Activated CD4-positive, alpha-beta T cell treated with anti-CD3 and anti-CD28 coated beads for 24 hours (primary cell): ENCODE data around the gene SLC2A9.

ENCODE experiments used
- DNase-seq, 2 donors: peaks; one replicate each; pipeline ENCODE4 v3.0.0-alpha.2; 2020; ENCODE audit warnings: low read depth in 2 of 2

Gene SLC2A9

DNA sequence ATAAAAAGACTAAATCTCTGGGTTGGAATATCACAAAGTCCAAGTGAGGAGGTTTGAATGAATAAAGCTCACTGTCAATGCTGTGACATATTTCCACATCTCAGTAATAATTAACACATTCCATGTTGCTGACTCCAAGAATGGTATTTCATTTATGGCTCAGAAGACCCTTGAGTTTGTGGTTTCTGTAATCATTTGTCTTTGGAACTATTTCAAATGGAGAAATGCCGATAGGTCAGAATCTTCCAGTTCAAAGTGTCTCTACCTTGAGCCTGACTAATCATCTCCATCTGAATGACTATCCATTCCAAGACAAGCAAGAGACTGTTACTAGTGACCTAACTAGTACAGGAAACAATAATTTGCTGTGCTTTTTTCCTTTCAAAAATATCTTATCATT is 24.2 kb upstream of the SLC2A9 start:
- no peak for DNase-seq

DNA sequence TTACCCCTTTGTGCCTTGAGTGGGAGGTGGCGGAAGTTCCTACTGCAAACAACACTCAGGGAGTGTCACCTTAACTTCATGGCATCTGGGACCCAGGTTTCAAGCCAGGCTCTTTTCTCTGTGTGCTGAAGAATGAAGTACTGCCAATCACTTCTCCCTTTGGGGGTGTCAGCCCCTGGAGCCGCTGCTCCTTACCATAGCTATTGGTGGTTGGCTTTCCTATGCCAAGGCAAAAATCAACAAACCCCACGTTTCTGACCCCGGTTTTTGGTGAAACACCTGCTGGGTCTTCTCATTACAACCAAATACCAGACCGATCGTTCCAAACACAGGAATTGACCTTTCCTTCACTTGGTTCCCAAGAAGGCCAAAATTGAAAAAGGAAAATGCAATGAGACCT is 19.7 kb upstream of the SLC2A9 start:
- no peak for DNase-seq

DNA sequence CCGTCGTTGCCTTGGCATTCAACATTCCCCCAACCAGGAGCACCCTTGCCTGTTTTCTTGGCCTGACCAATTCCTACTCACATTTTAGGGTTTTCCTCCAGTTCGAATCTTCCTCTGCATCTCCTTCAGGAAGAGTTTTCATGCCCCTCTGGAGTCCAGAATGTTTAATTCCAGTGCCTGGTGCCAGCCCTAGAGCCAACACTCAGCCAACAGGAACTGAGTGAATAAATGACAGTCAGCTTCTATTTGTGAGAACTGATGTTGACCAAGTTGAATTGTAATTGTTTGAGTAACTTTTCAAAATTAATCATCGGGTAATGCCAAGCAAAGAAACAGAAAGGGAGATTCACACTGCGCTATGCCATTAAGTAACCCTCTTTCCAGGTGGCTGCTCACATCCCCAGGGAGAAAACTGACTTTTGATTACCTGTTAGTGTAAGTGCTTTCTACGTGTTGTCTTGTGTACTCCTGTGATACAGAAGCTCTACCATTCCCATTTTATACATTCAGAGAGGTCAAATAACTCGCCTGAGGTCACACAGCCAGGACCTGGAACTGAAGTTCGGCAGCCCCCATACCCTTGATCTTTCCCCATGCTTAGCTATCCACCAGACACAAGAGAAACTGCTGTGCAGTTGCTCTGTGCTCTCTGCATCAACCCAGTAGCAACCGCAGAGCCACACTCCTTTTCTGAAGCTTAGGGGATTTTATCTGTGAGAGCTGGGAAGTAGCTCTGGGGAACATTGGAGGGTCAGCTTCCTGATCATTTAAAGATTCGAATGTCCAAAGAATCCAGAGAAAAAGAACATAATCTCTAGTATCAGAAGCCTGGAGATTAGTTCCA is 19.0 kb upstream of the SLC2A9 start:
- no peak for DNase-seq

DNA sequence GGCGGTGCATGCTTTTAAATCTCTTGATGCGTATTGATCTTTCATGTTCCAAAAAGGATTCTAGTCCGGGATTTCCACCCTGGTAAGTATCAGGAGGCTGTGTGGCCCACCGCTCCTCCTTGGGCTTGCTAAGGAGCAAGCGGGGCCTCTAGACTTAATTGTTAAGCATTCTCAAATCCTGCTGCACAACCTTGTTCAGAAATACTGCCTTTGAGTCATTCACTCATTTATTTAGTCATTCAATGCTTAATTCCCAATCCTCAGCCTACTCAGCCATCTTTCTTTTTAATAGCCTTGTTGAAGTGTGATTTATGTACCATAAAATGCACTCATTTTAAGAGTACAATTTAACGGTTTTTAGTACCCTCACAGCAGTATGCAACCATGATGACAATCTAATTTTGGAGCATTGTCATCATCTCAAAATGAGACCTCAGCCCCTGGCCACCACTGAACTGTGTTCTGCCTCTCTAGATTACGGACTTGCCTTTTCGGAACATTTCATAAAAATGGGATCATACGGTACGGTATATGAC is 15.6 kb upstream of the SLC2A9 start:
- DNase-seq: no peak

DNA sequence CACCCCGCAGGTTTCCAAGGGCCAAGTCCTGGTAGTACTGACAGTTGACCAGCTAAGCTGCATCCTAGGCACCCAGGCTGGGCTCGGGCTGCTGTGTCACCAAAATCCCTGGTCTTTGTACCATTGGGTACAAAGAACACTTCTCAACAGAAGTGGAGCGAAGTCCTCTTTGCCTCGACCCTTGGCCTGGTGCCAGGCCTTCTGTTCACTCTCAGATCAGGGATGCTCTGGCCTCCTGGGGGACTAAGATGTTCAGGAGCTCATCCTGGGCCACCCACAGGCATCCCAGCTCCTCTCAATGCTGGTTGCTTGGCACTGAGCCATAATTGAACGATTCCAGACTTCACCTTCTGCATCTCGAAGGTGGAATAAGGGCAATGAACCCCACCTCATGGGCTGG is 13.8 kb upstream of the SLC2A9 start:
- no peak for DNase-seq

DNA sequence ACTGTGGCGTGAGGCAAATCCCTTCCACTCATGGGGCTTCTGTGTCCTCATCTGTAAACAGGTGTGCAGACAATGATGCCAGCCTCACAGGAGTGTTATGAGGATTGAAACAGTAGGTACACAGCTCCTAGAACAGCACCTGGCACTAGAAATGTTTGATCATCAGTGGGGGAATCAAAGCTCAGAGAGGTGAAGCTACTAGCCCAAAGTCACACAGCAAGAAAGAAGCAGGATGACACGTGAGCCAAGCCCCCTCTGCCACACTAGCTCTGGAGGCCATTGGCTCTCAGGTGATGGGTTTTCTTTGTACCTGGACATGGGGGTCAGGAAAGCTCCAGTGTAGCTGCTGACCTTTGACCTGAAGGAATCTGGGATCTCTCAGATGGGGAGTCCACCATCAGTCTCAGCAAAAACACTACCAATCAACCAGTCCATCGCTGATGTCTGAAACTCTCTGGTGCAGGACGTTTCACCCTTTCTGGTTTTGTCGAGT is 13.4 kb upstream of the SLC2A9 start:
- DNase-seq: no peak

DNA sequence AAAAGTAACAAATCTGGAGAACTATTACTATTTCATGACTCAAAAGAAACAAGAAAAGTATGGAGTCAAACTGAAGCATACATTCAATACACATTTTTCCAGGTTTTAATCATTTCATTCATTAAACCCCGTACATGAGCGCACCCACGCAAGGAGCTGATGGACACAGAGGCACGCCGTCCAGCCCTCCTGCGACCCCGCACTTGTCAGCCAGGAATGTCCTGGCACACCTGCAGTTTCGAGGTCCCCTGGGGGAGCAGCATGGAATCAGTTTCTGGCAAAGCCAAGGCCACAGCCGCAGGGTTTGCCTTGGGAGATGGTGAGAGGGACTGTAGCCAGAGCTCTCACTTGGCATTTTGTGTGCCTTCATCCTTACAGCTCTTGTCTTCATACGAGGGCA is 12.8 kb upstream of the SLC2A9 start:
- DNase-seq: no peak

DNA sequence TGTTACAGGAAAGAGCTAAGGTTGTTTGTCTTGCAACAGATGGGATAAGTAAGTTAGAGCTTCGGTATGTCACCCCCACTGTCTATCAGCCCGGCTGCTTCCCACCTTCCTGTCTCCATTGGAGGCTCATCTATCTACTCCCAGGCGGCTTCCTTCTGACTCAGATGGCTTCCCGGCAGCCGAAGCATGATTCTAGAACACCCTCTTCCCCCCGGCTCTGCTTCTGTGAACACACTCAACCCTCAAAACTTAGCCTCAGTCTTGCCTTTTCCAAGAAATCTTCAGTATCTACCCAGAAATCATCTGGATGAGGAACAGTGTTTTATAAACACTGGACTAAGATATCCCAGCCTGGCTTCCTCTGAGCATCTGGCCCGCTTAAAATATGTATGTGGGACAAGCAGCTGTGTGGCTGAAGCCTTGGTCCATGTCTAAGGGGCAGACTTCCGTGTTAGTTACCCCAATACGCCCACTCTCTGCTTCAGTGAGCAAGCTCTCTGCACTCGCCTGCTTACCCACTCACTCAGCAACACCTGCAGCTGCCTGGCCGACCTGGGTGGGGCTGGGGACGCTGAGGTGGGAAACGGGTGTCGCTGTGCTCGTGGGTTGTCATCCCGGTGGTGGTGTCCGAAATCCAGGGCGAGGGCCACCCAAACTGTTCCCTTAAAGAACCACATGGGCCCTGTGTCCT is 12.0 kb upstream of the SLC2A9 start:
- no peak for DNase-seq

DNA sequence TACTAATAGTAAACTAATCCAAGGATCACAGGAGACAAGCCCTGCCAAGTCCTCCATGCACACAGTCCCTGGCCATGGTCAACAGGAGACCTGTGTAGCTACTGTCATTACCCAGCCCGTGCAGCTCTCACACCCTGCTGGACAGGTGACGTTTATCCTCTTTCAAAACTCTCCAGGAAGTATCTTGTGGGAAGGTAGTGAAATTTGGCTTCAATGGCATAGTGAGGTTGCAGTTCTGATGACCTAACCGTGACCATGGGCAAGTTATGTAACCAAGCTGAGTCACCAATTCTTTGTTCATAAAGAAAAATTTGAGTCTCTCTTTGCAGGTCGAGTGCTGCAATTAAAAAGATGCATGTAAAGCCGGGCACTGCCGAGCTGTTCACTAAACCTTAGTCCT is 11.3 kb upstream of the SLC2A9 start:
- no peak for DNase-seq

GRCh38 chr4:10031668-10032590 is 10.6 kb upstream of the SLC2A9 start:
- no peak for DNase-seq

DNA sequence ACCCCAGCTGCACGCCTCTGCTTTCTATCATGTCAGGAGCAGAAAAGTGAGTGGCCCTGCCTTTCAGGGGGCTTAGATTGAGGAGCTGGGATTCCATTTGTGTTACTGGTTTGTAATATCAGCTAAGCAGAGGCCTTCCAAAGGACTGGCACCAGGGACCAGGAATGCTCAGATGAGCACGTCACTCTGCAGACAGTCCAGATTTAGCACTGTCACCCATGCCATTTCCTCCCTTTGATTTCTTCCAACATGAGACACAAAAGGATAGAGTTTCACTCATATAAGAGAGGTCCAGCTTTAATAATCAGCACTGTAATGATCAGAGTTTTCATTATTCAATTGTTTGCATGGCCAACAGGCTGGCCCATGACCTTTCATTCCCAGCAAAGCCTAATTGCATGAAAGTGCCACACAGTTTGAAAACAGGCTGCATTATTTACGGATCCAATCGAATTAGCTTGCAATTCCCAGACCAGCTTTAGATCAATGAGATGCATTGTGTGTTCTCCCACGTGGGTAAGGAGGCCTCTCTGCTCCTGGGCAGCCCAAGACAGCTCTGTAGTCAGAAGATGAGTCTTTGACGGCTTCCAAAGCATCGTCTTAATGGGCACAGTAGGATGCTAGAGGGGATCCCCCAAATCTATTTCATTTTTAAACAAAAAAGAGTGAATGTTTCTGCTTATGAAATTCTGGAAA is 9.8 kb upstream of the SLC2A9 start:
- no peak for DNase-seq

DNA sequence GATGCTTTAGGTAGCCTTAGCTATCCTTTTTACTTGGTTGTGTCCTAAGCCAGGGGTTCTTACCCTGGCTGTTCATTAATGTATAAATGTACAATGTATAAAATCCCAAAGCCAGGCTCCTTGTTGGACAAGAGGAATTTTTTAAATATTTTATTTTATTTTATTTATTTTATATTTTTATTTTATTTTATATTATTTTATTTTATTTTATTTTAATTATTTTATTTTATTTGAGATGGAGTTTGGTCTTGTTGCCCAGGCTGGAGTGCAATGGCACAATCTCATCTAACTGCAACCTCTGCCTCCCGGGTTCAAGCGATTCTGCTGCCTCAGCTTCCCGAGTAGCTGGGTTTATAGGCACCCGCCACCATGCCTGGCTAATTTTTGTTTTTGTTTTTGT is 8.1 kb upstream of the SLC2A9 start:
- DNase-seq: no peak

DNA sequence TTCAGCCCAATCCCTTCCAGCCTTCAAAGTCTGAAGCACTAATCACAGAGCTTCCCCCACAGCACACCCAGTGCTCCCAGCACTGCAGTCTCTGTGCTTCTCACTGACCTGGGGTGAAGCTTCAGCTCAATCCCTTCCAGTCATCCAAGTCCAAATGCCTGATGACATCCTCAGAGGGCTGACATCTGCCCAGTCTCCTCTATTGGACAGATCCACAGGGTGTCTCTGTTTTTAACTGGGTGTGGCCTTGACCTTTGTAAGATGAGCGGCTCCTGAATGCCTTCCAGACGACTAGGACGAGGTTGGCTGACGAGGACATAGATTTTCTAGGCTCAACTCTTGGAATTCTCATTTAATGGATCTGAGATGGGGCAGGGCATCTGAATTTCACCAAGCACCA is 7.6 kb upstream of the SLC2A9 start:
- no peak for DNase-seq

DNA sequence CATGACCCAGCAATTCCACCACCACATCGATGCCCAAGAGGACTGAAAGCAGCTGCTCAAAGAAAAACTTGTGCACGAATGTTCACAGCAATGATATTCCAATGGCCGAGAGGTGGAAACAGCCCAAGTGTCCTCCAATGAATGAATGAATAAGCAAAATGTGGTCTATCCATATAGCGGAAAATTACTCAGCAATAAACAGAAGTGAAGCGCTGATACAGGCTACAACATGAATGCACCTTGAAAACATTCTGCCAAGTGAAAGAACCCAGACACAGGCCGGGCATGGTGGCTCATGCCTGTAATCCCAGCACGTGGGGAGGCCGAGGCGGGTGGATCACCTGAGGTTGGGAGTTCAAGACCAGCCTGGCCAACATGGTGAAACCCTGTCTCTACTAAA is 5.2 kb upstream of the SLC2A9 start:
- DNase-seq: no peak

- DNase-seq: no peak
These were observed 4.0 kb upstream of the SLC2A9 start for GRCh38 chr4:10025230-10025806.

- no peak for DNase-seq
These were observed 3.0 kb upstream of the SLC2A9 start for GRCh38 chr4:10024303-10024702.

DNA sequence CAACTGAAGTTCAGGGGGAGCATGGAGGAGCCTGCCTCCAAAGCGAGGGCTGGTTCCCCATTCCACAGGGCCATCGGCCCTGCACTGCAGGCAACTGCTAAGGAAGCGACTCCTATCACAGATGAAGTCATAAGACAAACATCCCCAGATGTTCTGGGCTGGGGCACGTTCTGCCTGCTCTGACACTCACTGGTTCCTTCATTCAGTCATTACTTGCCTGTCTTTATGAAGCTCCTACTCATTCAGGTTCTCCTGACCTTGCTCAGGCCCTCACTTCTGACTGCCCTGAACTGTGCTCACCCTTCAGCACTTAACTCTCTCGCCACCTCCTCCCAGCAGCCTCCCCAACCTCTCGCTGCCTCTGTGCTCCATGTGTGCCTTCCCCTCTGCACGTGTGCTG is 2.5 kb upstream of the SLC2A9 start:
- no peak for DNase-seq

- no peak for DNase-seq
These were observed 1.7 kb upstream of the SLC2A9 start for GRCh38 chr4:10023050-10023419.

GRCh38 chr4:10022346-10023049 is 1.2 kb upstream of the SLC2A9 start:
- DNase-seq: no peak

DNA sequence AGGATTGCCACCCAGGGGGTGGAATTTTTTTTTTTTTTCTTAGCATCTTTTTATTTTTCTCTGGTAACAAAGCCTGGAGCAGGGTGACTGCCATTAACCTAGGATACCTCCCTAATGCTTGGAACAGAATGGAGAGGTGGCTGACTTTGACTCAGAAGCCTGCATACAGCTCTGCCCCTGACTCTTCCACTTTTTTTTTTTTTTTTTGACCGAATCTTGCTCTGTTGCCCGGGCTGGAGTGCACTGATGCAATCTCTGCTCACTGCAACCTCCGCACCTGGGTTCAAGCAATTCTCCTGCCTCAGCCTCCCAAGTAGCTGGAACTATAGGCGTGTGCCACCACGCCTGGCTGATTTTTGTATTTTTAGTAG is 341 bp upstream of the SLC2A9 start:
- DNase-seq: no peak
